ENCODE measurements around the gene LANCL2.

Gene LANCL2

GRCh38 chr7:55444786-55445185, 79.6 kb downstream of the LANCL2 start:
- FAIRE-seq = no peak
- DNase-seq (ENCODE audit: insufficient read length, low spot score) = no peak

GRCh38 chr7:55448526-55448925, 83.4 kb downstream of the LANCL2 start:
- FAIRE-seq (no peak), DNase-seq (ENCODE audit: insufficient read length, low spot score) (no peak)
- no peak for TF ChIP-seq POLR2A (IDR thresholded peaks at IDR 0.05; ENCODE audit: low read depth, low read length)

More at GRCh38 chr7:55444786-55445185, 79.6 kb downstream of the LANCL2 start:
- TF ChIP-seq POLR2A (IDR thresholded peaks at IDR 0.05; ENCODE audit: low read depth, low read length) = no peak

GRCh38 chr7:55449205-55449991, 84.3 kb downstream of the LANCL2 start:
- DNase-seq (ENCODE audit: insufficient read length, low spot score) (no peak), FAIRE-seq (no peak)
- TF ChIP-seq POLR2A (IDR thresholded peaks at IDR 0.05; ENCODE audit: low read depth, low read length) = no peak

GRCh38 chr7:55449992-55450535, 84.9 kb downstream of the LANCL2 start:
- FAIRE-seq = no peak
- TF ChIP-seq POLR2A (IDR thresholded peaks at IDR 0.05; ENCODE audit: low read depth, low read length) = no peak

GRCh38 chr7:55452971-55453370, 87.8 kb downstream of the LANCL2 start:
- FAIRE-seq = no peak
- DNase-seq (ENCODE audit: insufficient read length, low spot score) = no peak
- no peak for TF ChIP-seq POLR2A (IDR thresholded peaks at IDR 0.05; ENCODE audit: low read depth, low read length)

More at GRCh38 chr7:55449992-55450535, 84.9 kb downstream of the LANCL2 start:
- no peak for DNase-seq (ENCODE audit: insufficient read length, low spot score)

- no peak for FAIRE-seq
- no peak for TF ChIP-seq POLR2A (IDR thresholded peaks at IDR 0.05; ENCODE audit: low read depth, low read length)
Observed at GRCh38 chr7:55457801-55458200, 92.7 kb downstream of the LANCL2 start.

GRCh38 chr7:55458351-55458750, 93.2 kb downstream of the LANCL2 start:
- DNase-seq (ENCODE audit: insufficient read length, low spot score) (no peak), FAIRE-seq (no peak)
- no peak for TF ChIP-seq POLR2A (IDR thresholded peaks at IDR 0.05; ENCODE audit: low read depth, low read length)

More at GRCh38 chr7:55457801-55458200, 92.7 kb downstream of the LANCL2 start:
- no peak for DNase-seq (ENCODE audit: insufficient read length, low spot score)

GRCh38 chr7:55463686-55464262, 98.6 kb downstream of the LANCL2 start:
- no peak for DNase-seq (ENCODE audit: insufficient read length, low spot score)
- TF ChIP-seq POLR2A (IDR thresholded peaks at IDR 0.05; ENCODE audit: low read depth, low read length) = no peak
- no peak for FAIRE-seq

GRCh38 chr7:55464422-55464821, 99.3 kb downstream of the LANCL2 start:
- DNase-seq (ENCODE audit: insufficient read length, low spot score) (no peak), FAIRE-seq (no peak)
- no peak for TF ChIP-seq POLR2A (IDR thresholded peaks at IDR 0.05; ENCODE audit: low read depth, low read length)

- TF ChIP-seq POLR2A (IDR thresholded peaks at IDR 0.05; ENCODE audit: low read depth, low read length) = no peak
- FAIRE-seq = no peak
- DNase-seq (ENCODE audit: insufficient read length, low spot score) = no peak
Observed at GRCh38 chr7:55465691-55466090, 100.6 kb downstream of the LANCL2 start.

- no peak for TF ChIP-seq POLR2A (IDR thresholded peaks at IDR 0.05; ENCODE audit: low read depth, low read length)
- DNase-seq (ENCODE audit: insufficient read length, low spot score) = no peak
- no peak for FAIRE-seq
Observed at GRCh38 chr7:55467047-55467593, 102.0 kb downstream of the LANCL2 start.

- DNase-seq (ENCODE audit: insufficient read length, low spot score) (no peak), FAIRE-seq (no peak)
- TF ChIP-seq POLR2A (IDR thresholded peaks at IDR 0.05; ENCODE audit: low read depth, low read length) = no peak
Observed at GRCh38 chr7:55468495-55468894, 103.4 kb downstream of the LANCL2 start.

GRCh38 chr7:55469271-55469681, 104.1 kb downstream of the LANCL2 start:
- DNase-seq (ENCODE audit: insufficient read length, low spot score) (no peak), FAIRE-seq (no peak)
- no peak for TF ChIP-seq POLR2A (IDR thresholded peaks at IDR 0.05; ENCODE audit: low read depth, low read length)

GRCh38 chr7:55469721-55470120, 104.6 kb downstream of the LANCL2 start:
- DNase-seq (ENCODE audit: insufficient read length, low spot score) (no peak), FAIRE-seq (no peak)
- TF ChIP-seq POLR2A (IDR thresholded peaks at IDR 0.05; ENCODE audit: low read depth, low read length) = no peak
